Endothelial cell of umbilical vein (primary cell): ENCODE data around the gene SUGCT. TPM values are rescaled to one million over a fixed set of nuclear protein-coding genes. Genes with fewer than 3 reads are reported as not detected.

ENCODE experiments used
- BruUV-seq: library from RNA; stranded (reverse); fragments of 400-500 nt; replicated peaks from 2 replicates; lab custom pipeline; 2021; lab: Mats Ljungman, UMichigan
- CTCF ChIA-PET: fragments of 300-600, 350-600 bp; sonication (Branson Sonifier 250); formaldehyde crosslinking; loops from one replicate; lab custom pipeline; 2021; ENCODE audit warnings: antibody characterized with exemption, inconsistent platforms; lab: Charles Lee
- POLR2A ChIA-PET: fragments of 300-600, 350-600 bp; sonication (Branson Sonifier 250); formaldehyde crosslinking; loops from one replicate; lab custom pipeline; 2021; ENCODE audit warnings: antibody characterized with exemption, inconsistent platforms; lab: Charles Lee
- DNase-seq: peaks from one replicate; pipeline ENCODE4 v3.0.0-alpha.2; 2011; ENCODE audit warnings: low read depth, low spot score
- FAIRE-seq: peaks from 2 replicates; lab custom pipeline; 2011; peaks lifted over from hg19 to GRCh38; lab: Jason Lieb, UNC
- H2AFZ ChIP-seq: 2 replicates; pipeline ENCODE4 v1.6.0; 2012; ENCODE audit warnings: low read depth, low read length, control low read depth, inconsistent platforms
- H3K27ac ChIP-seq: 2 replicates; pipeline ENCODE4 v1.5.1; 2011; ENCODE audit warnings: low read depth, mild to moderate bottlenecking, control low read depth, low read length, moderate library complexity; ENCODE audit not compliant: insufficient read depth
- H3K27me3 ChIP-seq, 2 experiments: 2 replicates each; pipeline versions ENCODE4 v1.6.0 to v1.6.1; 2011; ENCODE audit warnings: low read length in 2 of 2, mixed read lengths in 1 of 2; ENCODE audit not compliant: control insufficient read depth in 2 of 2, insufficient read depth in 2 of 2
- H3K36me3 ChIP-seq, 2 experiments: 2 replicates in 1 of 2; 3 replicates in 1 of 2; pipeline ENCODE4 v1.5.1; 2011; ENCODE audit warnings: low read length in 2 of 2, mild to moderate bottlenecking in 1 of 2, moderate library complexity in 1 of 2; ENCODE audit not compliant: control insufficient read depth in 2 of 2, insufficient read depth in 2 of 2; ENCODE audit errors: extremely low read depth in 1 of 2
- H3K4me1 ChIP-seq: 3 replicates; pipeline ENCODE4 v1.5.1; 2011; ENCODE audit warnings: mild to moderate bottlenecking, low read length; ENCODE audit not compliant: control insufficient read depth, insufficient read depth; ENCODE audit errors: extremely low read depth
- H3K4me2 ChIP-seq: 2 replicates; pipeline ENCODE4 v1.6.1; 2011; ENCODE audit warnings: low read length, control low read depth, mixed read lengths; ENCODE audit not compliant: insufficient read depth
- H3K4me3 ChIP-seq, 3 experiments: fragments of 200-600 bp in 1 of 3; sonication (generic), shearing (Covaris generic) in 1 of 3; replicated peaks in 1 of 3; 2 replicates each; pipeline ENCODE4 v1.5.1; 2011 to 2016; ENCODE audit warnings: control low read depth in 3 of 3, low read length in 3 of 3, mild to moderate bottlenecking in 2 of 3, inconsistent platforms in 1 of 3, low read depth in 1 of 3, moderate library complexity in 1 of 3; ENCODE audit not compliant: insufficient read depth in 1 of 3
- H3K79me2 ChIP-seq: 2 replicates; pipeline ENCODE4 v1.6.0; 2012; ENCODE audit warnings: low read length, inconsistent platforms; ENCODE audit not compliant: control insufficient read depth, insufficient read depth
- H3K9ac ChIP-seq: replicated peaks from 2 replicates; pipeline ENCODE3; 2011; ENCODE audit warnings: low read length, control low read depth; ENCODE audit not compliant: insufficient read depth; ENCODE audit errors: extremely low read depth
- H3K9me1 ChIP-seq: replicated peaks from 3 replicates; pipeline ENCODE4 v1.6.0; 2011; ENCODE audit warnings: mild to moderate bottlenecking, low read length; ENCODE audit not compliant: control insufficient read depth, insufficient read depth; ENCODE audit errors: extremely low read depth
- H3K9me3 ChIP-seq: replicated peaks from 2 replicates; pipeline ENCODE4 v1.5.1; 2012; ENCODE audit warnings: low read length, inconsistent platforms; ENCODE audit not compliant: control insufficient read depth, insufficient read depth
- H4K20me1 ChIP-seq: replicated peaks from 2 replicates; pipeline ENCODE3; 2011; ENCODE audit warnings: mild to moderate bottlenecking, low read length; ENCODE audit not compliant: control insufficient read depth, insufficient read depth; ENCODE audit errors: extremely low read depth
- CTCF ChIP-seq, 2 donors: IDR thresholded peaks; 1 replicate in 1 of 2; 2 replicates in 1 of 2; pipeline ENCODE4 v1.5.1; 2011; ENCODE audit warnings: low read length in 2 of 2, mild to moderate bottlenecking in 2 of 2, moderate library complexity in 2 of 2, control low read depth in 1 of 2, inconsistent platforms in 1 of 2, low read depth in 1 of 2; ENCODE audit not compliant: insufficient read depth in 1 of 2; ENCODE audit errors: extremely low read depth in 1 of 2
- EZH2 ChIP-seq: IDR thresholded peaks from 2 replicates; pipeline ENCODE4 v1.6.1; 2012; ENCODE audit warnings: borderline replicate concordance, low read depth, mild to moderate bottlenecking, moderate library complexity, low read length, inconsistent platforms; ENCODE audit not compliant: severe bottlenecking
- FOS ChIP-seq: IDR thresholded peaks from 2 replicates; pipeline ENCODE4 v1.6.1; 2011; ENCODE audit warnings: mild to moderate bottlenecking, low read length, moderate library complexity, borderline replicate concordance; ENCODE audit not compliant: insufficient read depth
- GATA2 ChIP-seq: IDR thresholded peaks from 2 replicates; pipeline ENCODE4 v1.7.0; 2011; ENCODE audit warnings: low read depth, mild to moderate bottlenecking, moderate library complexity, mixed read lengths, low read length; ENCODE audit not compliant: insufficient read length, insufficient read depth
- JUN ChIP-seq: IDR thresholded peaks from 2 replicates; pipeline ENCODE4 v1.6.1; 2011; ENCODE audit warnings: borderline replicate concordance, low read depth; ENCODE audit not compliant: insufficient read length, insufficient read depth
- MYC ChIP-seq: IDR thresholded peaks from one replicate; pipeline ENCODE4 v1.6.1; 2011; ENCODE audit warnings: mild to moderate bottlenecking, low read depth, low read length
- POLR2A ChIP-seq: IDR thresholded peaks from 2 replicates; pipeline ENCODE4 v1.6.1; 2012; ENCODE audit warnings: low read depth, mild to moderate bottlenecking, control low read depth, low read length
- POLR2AphosphoS5 ChIP-seq: IDR thresholded peaks from 2 replicates; pipeline ENCODE4 v1.6.1; 2012; ENCODE audit warnings: low read depth, mild to moderate bottlenecking, control low read depth, low read length, moderate library complexity; ENCODE audit not compliant: insufficient read depth
- dilution Hi-C: fragments of 300-500 bp; cut with MboI; formaldehyde crosslinking; loops from one replicate; pipeline ENCODE4 v1.15.0; 2019; ENCODE audit warnings: low sequenced_read_pairs; ENCODE audit not compliant: extremely low pct_ligation_motif_present
- intact Hi-C: fragments of 100-400 bp; cut with micrococcal nuclease; formaldehyde crosslinking; loops from one replicate; pipeline ENCODE4 v1.10.0; 2022
- polyA plus RNA-seq, 4 experiments: library from polyadenylated mRNA; depleted of rRNA in 3 of 4; stranded (reverse) in 3 of 4; unstranded in 1 of 4; fragments of >200 nt; gene quantifications; 2 replicates each; pipeline versions ENCODE4 v1.2.1 to v1.2.3, GENCODE V29; 2011 to 2012; ENCODE audit warnings: missing spikeins in 1 of 4
- total RNA-seq: library from RNA; stranded (reverse); gene quantifications from 2 replicates; pipeline ENCODE4 v1.2.3, GENCODE V29; 2021
- TF ChIP-seq, protein P1 (sequence below): IDR thresholded peaks from 2 replicates; pipeline ENCODE4 v1.6.1; 2011; ENCODE audit not compliant: insufficient read depth, insufficient read length

Gene SUGCT
- total and polyA plus RNA-seq, 2 donors (not counting 3 experiments of a cell fraction or from before 2014, with no cell fraction given), result 1.2 to 1.4 TPM

DNA sequence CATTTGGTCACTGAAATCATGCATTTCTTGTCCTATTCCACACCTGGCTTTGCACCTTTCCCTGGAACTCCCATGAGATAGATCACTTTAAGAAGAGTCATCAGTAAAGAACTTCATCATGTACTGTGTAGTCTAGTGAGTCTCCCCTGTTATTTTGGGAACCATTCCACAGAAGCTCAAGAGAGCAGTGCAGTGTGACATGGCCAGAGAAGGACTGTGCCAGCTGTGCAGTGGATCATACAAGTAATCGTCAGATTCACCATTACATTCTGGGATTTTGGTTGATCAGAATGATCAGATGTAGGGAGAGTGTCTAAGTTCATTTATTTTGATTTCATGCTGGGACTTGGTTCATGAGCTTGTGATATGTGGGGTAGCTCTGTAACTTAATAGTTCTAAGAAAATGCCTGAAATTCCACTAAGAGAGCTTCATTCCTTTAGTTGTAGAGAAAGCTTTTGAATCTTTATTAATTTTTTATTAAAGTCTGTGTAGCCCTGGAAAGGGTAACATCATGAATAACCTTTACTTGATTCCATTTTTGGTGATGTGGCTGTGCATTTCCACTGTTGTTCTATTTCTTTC lies 166.8 kb downstream of the SUGCT start:
- Histone ChIP-seq H4K20me1 (no peaks in the 10 kb centered on the region), H3K4me1 (peaks cover 69% of the 10 kb centered on the region), H3K27ac (no peak overlapping the region), H3K9ac (no peak overlapping the region), H3K4me3 (no peak overlapping the region), H3K27me3 (no peaks in the 10 kb centered on the region), H3K4me2 (no peak overlapping the region), H3K79me2 (no peaks in the 10 kb centered on the region), H3K36me3 (no peaks in the 10 kb centered on the region), H2AFZ (no peak overlapping the region), H3K9me1 (no peaks in the 10 kb centered on the region), H3K9me3 (no peaks in the 10 kb centered on the region)
- intact Hi-C loops, result no loop called here
- dilution Hi-C loops, result no loop called here
- FAIRE-seq (no peak), DNase-seq (no peak)
- no TSS peak for BruUV-seq
- ChIA-PET CTCF (interaction anchor here (1.6 kb wide), 1 partner anchor 69 kb away, joined by 5 read pairs; no protein-coding TSS in a partner anchor), POLR2A (no interaction called here)
- no peak for TF ChIP-seq EZH2
- TF ChIP-seq GATA2, result no peak
- no peak for TF ChIP-seq FOS
- TF ChIP-seq, protein P1, sequence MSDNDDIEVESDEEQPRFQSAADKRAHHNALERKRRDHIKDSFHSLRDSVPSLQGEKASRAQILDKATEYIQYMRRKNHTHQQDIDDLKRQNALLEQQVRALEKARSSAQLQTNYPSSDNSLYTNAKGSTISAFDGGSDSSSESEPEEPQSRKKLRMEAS, result no peak
- no peak for TF ChIP-seq POLR2A
- no peak for TF ChIP-seq JUN
- no peak for TF ChIP-seq MYC
- TF ChIP-seq CTCF (IDR thresholded peaks at IDR 0.05; ENCODE audit: extremely low read depth in 1 of 2, insufficient read depth in 1 of 2, low read depth in 1 of 2, low read length in 2 of 2), result no peak
- no peak for TF ChIP-seq POLR2AphosphoS5
